ENCODE results near the gene KRT76. TPM values are rescaled to one million over a fixed set of nuclear protein-coding genes. Genes with fewer than 3 reads are reported as not detected.

The KRT76 gene
- total RNA-seq, 1 donor from 2014 or later, result not detected

DNA sequence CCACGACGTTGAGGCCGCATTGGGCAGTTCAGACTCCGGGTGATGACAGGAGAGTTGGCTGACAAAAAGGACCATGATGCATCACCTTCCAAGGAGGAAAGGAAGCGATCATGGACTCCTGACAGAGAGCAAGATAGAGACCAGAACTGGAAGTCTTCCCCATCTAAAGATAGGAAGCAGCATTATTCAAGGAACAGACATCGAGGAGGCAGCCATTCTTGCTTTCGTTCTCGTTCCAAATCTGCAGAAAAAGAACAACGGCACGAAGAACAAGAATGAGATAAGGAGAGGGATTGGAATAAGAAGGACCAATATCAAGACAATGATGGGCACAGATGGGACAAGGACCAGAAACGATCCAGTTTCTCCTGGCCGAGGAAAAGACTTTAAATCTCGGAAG is 46.8 kb downstream of the KRT76 start:
- DNase-seq, result no peak

- DNase-seq, result no peak
These were observed 48.0 kb downstream of the KRT76 start for GRCh38 chr12:52729147-52729546.

- no peak for DNase-seq
These were observed 48.8 kb downstream of the KRT76 start for GRCh38 chr12:52728374-52728773.

DNA sequence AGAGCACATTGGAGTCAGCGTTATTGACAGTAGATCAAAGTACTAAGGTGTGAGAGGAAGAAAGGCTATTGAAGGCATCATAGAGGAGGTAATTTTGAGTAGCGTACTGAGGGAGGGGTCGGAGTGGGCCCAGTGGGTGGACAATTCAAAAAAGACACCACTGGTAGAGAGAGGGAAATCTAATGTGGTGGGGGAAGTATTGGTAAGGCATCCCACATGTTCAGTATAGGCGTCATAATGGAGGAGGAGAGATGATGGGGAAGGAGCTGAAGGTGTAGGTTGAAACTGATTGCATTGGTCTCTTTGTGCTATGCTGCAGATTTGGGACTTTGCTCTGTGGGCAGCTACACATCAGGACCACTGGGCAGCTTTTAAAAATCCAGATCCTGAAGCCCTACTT is 50.1 kb downstream of the KRT76 start:
- DNase-seq, result no peak

GRCh38 chr12:52726451-52726850 is 50.7 kb downstream of the KRT76 start:
- DNase-seq, result no peak

- no peak for DNase-seq
These were observed 52.8 kb downstream of the KRT76 start for GRCh38 chr12:52724384-52724783.

- no peak for DNase-seq
These were observed 54.5 kb downstream of the KRT76 start for GRCh38 chr12:52722680-52723079.

- no peak for DNase-seq
These were observed 55.2 kb downstream of the KRT76 start for GRCh38 chr12:52721838-52722470.

- DNase-seq, result no peak
These were observed 56.7 kb downstream of the KRT76 start for GRCh38 chr12:52720365-52720886.

Small RNAs within 50 kb of the gene (small RNA-seq; reads per million reads assigned to genes)
- gene AC107016.2 (ENCODE audit: low replicate concordance), result not detected

Other genes starting within 250 kb of the KRT76 start
- 454 TPM for gene KRT71, start 224.2 kb downstream of the KRT76 start, total RNA-seq
- 133 TPM for gene KRT74, start 203.5 kb downstream of the KRT76 start, total RNA-seq
- 12.0 TPM for gene KRT72, start 175.9 kb downstream of the KRT76 start, total RNA-seq
- gene KRT73, start 158.8 kb downstream of the KRT76 start, total RNA-seq, result 22.2 TPM
- 12.1 TPM for gene KRT2, start 125.1 kb downstream of the KRT76 start, total RNA-seq
- gene KRT1, start 96.9 kb downstream of the KRT76 start, total RNA-seq, result 791 TPM
- 110 TPM for gene KRT77, start 73.8 kb downstream of the KRT76 start, total RNA-seq
- 0.10 TPM for gene KRT3, start 18.8 kb upstream of the KRT76 start, total RNA-seq
- gene KRT4, start 36.8 kb upstream of the KRT76 start, total RNA-seq, result 0.99 TPM
- gene KRT79, start 57.0 kb upstream of the KRT76 start, total RNA-seq, result 68.7 TPM
- gene KRT78, start 71.6 kb upstream of the KRT76 start, total RNA-seq, result 13.7 TPM
- 16.2 TPM for gene KRT8, start 127.7 kb upstream of the KRT76 start, total RNA-seq
- gene KRT18, start 171.8 kb upstream of the KRT76 start, total RNA-seq, result 28.6 TPM
- gene EIF4B, start 229.1 kb upstream of the KRT76 start, total RNA-seq, result 677 TPM

Data from skin of body (tissue), 3 donors.